ENCODE measurements around the gene TEDDM1. TPM values are rescaled to one million over a fixed set of nuclear protein-coding genes. Genes with fewer than 3 reads are reported as not detected.
"Not testable (repeated sequence)": the region's sequence is repeated elsewhere in the genome, so short reads cannot be mapped to it uniquely, and the experiment has no call there.

Gene TEDDM1
- total RNA-seq, 1 donor from 2014 or later, result not detected

- DNase-seq, result no peak
These were observed 20.3 kb downstream of the TEDDM1 start for GRCh38 chr1:182380199-182380598.

GRCh38 chr1:182379781-182380180 lies 20.7 kb downstream of the TEDDM1 start:
- DNase-seq, result not testable (repeated sequence)

DNA sequence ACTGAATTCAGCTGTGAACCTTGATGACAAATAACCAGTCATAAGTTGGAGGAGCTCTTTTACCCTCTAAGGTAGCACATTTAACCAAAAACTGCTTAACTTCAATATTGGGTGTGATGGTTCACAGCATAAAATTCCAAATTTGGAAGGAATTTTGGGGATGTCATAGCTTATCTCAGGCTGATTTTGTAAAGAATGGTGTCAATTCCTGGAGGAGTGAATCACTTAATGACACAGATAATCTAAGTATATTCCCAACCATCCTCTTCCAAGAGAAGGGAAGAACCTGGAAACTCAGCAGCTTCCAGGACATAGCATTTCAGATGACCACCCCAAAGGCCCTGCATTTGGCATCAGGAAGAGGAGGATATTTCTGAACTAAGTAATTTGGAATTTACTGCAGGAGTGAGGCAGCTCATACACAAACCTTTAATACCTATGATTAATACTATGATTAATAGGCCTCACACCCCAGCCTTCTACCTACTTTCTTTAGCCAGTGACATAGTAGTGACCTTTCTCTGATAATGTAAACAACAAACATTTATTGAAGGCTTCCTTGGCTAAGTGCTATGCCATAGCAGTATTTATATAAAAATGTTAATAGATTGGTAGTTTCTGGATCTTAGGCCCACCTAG lies 23.4 kb downstream of the TEDDM1 start:
- DNase-seq, result no peak

GRCh38 chr1:182374101-182374834 lies 26.2 kb downstream of the TEDDM1 start:
- DNase-seq, result no peak

GRCh38 chr1:182370532-182370931 lies 29.9 kb downstream of the TEDDM1 start:
- no peak for DNase-seq

DNA sequence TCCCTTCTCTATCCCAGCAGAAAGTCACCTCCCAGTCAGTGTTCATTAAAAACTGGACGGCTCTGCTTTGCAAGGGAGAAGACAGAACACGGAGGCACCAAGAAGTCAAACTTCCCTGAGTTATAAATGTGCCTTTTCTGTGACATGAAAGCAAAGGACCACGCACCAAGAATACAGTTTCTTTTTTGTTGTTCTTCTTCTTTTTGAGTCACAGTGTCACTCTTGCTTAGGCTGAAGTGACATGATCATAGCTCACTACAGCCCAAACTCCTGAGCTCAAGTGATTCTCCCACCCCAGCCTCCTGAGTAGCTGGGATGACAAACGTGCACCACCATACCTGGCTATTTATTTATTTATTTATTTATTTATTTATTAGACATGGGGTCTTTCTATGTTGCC lies 31.6 kb downstream of the TEDDM1 start:
- DNase-seq, result no peak

GRCh38 chr1:182368358-182368757 lies 32.1 kb downstream of the TEDDM1 start:
- no peak for DNase-seq

DNA sequence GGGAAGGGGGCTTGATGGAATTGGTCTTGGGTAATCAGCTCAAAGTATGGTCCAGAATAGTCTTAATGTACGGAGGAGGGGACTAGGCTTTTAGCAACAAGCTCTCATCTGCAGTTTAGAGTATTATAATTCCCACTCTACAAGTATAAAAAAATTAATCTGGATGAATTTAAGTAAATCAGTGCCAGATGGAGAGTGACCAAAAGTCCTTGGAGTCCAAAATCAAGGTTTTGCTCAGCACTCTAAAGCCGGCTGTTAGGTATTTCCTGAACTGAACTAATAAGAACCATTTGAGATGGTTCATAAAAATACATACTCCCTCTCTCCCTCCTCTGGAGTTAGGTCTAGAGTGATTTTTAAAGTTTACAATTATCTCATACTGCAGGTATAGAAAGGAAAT lies 32.5 kb downstream of the TEDDM1 start:
- DNase-seq, result peak; percentile 79

DNA sequence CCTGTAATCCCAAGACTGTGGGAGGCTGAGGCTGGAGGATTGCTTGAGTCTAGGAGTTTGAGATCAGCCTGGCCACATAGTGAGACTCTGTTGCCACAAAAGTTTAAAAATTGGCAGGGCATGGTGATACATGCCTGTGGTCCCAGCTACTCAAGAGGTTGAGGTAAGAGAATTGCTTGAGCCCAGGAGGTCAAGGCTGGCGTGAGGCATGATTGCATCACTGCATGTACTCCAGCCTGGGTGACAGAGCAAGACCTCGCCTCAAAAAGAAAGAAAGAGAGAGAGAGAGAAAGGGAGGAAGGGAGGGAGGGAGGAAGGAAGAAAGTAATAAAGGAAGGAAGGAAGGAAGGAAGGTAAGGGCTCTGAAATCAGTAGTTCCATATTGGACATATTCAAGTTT lies 33.9 kb downstream of the TEDDM1 start:
- no peak for DNase-seq

DNA sequence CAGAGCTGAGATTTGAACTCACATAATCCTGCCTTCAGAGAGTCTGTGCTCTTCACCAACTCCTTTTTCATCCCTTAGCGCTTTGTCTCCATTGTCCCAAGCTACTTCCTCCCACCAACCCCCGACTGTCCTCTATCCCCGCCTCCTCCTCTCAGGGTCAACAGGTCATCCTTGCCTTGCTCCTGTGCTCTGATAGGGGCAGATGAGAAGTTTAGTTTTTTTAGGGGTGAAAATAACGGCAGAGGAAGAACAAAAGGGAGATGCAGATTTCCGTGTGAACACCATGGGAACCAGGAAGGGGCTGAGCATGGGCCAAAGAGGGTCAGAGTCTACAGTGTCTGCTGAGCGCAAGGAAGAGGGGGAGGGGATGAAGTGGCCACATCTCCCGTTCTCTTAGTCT lies 40.8 kb downstream of the TEDDM1 start:
- DNase-seq, result no peak

DNA sequence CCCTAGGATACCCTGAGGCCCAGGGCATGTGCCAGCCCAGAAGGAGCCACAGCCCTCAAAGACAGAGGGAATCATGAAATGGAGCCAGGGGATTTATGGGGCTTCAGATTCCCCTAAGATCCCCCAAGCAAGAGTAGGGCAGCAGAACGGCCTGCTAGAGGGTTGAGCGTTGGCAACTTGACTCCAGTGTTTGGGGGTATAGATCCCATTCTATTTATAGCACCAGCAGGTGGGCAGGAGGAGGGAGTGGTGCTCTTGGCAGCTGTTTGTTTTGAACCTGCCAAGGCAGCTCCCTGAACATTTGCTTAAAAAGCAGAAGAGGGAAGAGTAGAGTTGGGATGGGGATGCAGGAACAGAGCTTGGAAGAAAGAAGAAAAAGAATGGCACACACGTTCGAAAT lies 42.6 kb downstream of the TEDDM1 start:
- DNase-seq, result peak; percentile 87

DNA sequence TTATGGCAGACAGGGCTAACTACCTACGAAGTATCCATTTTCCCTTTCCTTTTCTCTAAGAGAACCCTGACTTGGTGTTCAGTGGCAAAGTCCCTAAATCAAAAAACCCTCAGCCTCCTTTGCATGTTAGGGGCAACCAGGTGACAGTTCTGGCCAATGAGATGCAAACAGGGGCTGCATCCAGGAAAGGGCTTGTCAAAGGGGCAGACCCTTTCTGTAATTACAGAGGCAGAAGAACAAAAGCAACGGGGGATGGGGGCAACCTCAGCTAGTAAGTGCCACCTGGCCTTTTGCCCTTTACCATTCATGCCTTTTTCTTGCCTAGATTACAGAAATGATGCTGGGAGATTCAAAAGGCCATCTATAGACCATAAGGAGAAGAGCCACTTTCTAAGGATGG lies 43.3 kb downstream of the TEDDM1 start:
- no peak for DNase-seq

DNA sequence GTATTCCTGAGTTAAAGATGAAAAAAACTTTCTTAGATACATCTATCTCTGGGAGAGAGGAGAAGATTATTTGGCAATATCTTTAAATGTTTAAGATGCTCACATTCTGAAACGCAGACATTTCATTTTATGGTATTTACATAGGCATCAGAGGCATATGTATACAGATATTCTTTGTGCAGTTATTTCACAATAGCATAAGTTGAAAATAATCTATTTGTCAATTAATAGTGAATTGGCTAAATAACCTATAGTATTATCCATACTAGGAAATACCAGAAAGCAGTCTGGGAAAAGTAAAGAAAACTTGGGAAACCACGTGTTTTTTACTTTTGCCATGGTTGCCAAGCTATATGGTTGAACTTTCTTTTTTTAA lies 44.8 kb downstream of the TEDDM1 start:
- no peak for DNase-seq

DNA sequence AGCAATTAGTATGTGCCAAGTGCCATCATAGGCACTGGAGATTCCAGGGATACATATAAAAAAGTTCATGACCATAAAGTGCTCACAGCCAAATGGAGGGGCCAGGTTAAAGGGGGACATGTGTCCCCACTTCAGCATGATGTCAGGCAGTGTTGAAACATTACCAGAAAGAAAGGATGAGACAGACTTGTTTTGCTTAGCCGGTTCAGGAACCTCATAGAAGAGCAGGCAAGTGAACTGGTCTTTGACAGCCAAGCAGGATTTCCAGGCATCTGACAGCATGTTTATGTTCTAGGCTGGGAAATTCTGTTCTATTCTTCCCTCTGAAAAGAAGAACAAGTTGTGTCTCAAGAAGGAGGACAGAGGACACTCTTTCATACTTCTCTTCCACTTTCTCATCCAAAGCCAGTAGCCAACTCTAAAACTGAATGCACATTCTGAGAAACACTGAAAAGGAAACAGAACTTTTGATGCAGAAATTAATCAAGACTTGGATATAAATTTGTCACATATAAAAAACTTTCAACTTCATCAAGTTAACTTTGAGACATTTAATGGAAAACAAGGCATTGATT lies 48.6 kb downstream of the TEDDM1 start:
- peak; percentile 20 for DNase-seq

DNA sequence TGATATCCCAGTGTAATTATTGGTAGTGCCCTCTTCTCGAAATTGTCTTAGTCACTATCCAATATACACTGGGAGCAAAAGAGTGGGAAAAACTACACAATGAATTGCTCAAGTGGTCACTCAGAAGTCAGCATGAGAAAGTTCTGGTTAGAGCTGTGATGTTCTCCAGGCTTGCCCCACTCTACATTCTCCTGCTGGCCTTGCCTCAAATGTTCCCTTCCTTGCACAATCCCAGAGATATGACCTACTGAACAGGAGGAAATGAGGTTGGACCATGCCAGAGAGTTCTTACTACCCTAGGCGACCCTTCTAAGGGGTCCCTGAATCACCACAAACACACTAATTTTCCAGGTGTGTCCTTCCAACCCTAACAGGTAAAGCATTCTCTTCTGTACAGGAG lies 49.6 kb downstream of the TEDDM1 start:
- no peak for DNase-seq

GRCh38 chr1:182348961-182349747 lies 51.3 kb downstream of the TEDDM1 start:
- DNase-seq, result peak; percentile 69

Other genes with a start within 250 kb of the TEDDM1 start
- 609 TPM for gene GLUL, start 8.9 kb downstream of the TEDDM1 start, total RNA-seq
- gene RGSL1, start 49.5 kb upstream of the TEDDM1 start, total RNA-seq, result not detected
- 7.4 TPM for gene RNASEL, start 188.6 kb upstream of the TEDDM1 start, total RNA-seq
- gene RGS16, start 203.7 kb upstream of the TEDDM1 start, total RNA-seq, result 10.3 TPM

Data from tongue (tissue), 2 donors.